ENCODE results near the gene PIKFYVE.

GRCh38 chr2:208389940-208390339, 123.9 kb downstream of the PIKFYVE start:
- TF ChIP-seq CTCF (IDR thresholded peaks at IDR 0.05 in 2 of 3, conservative IDR thresholded peaks at IDR 0.05 in 1 of 3; ENCODE audit: control insufficient read depth in 2 of 3, extremely low read depth in 1 of 3, insufficient read depth in 1 of 3, low read depth in 3 of 3, low read length in 3 of 3): no peak
- TF ChIP-seq RAD21 (IDR thresholded peaks at IDR 0.05; ENCODE audit: insufficient read depth, low read depth, low read length): no peak
- no peak for TF ChIP-seq EZH2 (IDR thresholded peaks at IDR 0.05; ENCODE audit: borderline replicate concordance, control insufficient read depth, low read depth, low read length)
- no peak for TF ChIP-seq POLR2AphosphoS5 (IDR thresholded peaks at IDR 0.05; ENCODE audit: low read length)
- TF ChIP-seq CREB1 (IDR thresholded peaks at IDR 0.05; ENCODE audit: low read depth): no peak
- no peak for TF ChIP-seq POLR2AphosphoS2 (IDR thresholded peaks at IDR 0.05; ENCODE audit: low read depth, low read length)
- TF ChIP-seq RFX5 (IDR thresholded peaks at IDR 0.05; ENCODE audit: low read depth, low read length): no peak
- TF ChIP-seq SPI1 (IDR thresholded peaks at IDR 0.05; ENCODE audit: borderline replicate concordance, insufficient read depth, low read depth, low read length): no peak

All from GM12878 (cell line).